Measurements from ENCODE around the gene RDX.

Gene RDX

DNA sequence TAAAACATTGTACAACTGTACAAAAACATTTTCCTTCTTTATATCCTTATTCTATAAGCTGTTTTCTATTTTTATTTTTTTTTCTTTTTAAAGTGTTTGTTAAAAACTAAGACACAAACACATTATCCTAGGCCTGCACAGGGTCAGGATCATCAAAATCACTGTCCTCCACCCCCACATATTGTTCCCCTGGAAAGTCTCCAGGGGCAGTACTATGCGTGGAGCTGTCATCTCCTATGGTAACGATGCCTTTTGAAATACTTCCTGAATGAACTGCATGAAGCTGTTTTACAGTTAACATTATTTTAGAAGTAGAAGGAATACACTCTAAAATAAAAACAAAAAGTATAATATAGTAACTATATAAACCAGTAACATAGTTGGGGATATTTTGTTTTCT lies 136.0 kb downstream of the RDX start:
- TF ChIP-seq, protein P1, sequence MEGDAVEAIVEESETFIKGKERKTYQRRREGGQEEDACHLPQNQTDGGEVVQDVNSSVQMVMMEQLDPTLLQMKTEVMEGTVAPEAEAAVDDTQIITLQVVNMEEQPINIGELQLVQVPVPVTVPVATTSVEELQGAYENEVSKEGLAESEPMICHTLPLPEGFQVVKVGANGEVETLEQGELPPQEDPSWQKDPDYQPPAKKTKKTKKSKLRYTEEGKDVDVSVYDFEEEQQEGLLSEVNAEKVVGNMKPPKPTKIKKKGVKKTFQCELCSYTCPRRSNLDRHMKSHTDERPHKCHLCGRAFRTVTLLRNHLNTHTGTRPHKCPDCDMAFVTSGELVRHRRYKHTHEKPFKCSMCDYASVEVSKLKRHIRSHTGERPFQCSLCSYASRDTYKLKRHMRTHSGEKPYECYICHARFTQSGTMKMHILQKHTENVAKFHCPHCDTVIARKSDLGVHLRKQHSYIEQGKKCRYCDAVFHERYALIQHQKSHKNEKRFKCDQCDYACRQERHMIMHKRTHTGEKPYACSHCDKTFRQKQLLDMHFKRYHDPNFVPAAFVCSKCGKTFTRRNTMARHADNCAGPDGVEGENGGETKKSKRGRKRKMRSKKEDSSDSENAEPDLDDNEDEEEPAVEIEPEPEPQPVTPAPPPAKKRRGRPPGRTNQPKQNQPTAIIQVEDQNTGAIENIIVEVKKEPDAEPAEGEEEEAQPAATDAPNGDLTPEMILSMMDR (conservative IDR thresholded peaks at IDR 0.05; ENCODE audit: low read depth, low read length), result no peak
- no peak for DNase-seq (ENCODE audit: low read depth)
- no peak overlapping the region for H3K4me3 ChIP-seq (ENCODE audit: low read length)

DNA sequence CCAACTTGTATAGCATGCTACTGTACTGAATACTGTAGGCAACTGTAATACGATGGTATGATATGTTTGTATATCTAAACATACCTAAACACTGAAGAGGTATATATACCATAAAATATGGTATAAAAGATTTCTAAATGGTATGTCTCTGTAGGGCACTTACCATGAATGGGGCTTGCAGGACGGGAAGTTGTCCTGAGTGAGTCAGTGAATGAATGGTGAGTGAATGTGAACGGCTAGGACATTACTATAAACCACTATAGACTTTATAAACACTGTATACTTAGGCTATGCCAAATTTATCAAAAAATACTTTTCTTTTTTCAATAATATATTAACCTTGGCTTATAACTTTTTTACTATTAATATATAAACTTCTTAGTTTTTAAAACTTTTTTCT lies 136.4 kb downstream of the RDX start:
- TF ChIP-seq, protein P1 (conservative IDR thresholded peaks at IDR 0.05; ENCODE audit: low read depth, low read length), result no peak
- no peak overlapping the region for H3K4me3 ChIP-seq (ENCODE audit: low read length)
- DNase-seq (ENCODE audit: low read depth), result no peak

GRCh38 chr11:110159476-110159875 lies 136.9 kb downstream of the RDX start:
- TF ChIP-seq, protein P1 (conservative IDR thresholded peaks at IDR 0.05; ENCODE audit: low read depth, low read length), result no peak
- no peak for DNase-seq (ENCODE audit: low read depth)
- H3K4me3 ChIP-seq (ENCODE audit: low read length), result no peak overlapping the region

- no peak overlapping the region for H3K4me3 ChIP-seq (ENCODE audit: low read length)
- no peak for DNase-seq (ENCODE audit: low read depth)
- TF ChIP-seq, protein P1 (conservative IDR thresholded peaks at IDR 0.05; ENCODE audit: low read depth, low read length), result no peak
Observed at GRCh38 chr11:110158317-110159200, 137.9 kb downstream of the RDX start.

GRCh38 chr11:110156503-110156902 lies 139.9 kb downstream of the RDX start:
- DNase-seq (ENCODE audit: low read depth), result no peak
- TF ChIP-seq, protein P1 (conservative IDR thresholded peaks at IDR 0.05; ENCODE audit: low read depth, low read length), result no peak
- H3K4me3 ChIP-seq (ENCODE audit: low read length), result no peak overlapping the region

DNA sequence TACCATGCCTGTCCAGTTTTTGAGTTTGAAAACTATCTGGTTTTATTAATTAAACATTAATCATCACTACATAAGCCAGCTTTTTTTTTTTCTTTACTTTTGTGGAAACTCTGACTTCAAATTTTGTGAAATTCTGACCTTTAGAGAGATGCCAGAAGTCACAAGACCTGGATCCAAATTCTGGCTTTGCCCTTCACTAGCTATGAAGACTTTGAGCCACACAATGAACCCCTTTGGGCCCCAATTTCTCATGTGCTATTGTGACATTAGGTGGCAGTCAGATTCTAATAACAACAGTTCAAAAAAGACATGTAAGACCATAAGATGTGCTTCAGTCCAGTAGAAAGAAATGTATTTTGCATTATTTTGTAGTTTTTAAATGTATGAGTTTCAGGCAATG lies 142.9 kb downstream of the RDX start:
- TF ChIP-seq, protein P1 (conservative IDR thresholded peaks at IDR 0.05; ENCODE audit: low read depth, low read length), result no peak
- no peak for DNase-seq (ENCODE audit: low read depth)
- H3K4me3 ChIP-seq (ENCODE audit: low read length), result no peak overlapping the region

DNA sequence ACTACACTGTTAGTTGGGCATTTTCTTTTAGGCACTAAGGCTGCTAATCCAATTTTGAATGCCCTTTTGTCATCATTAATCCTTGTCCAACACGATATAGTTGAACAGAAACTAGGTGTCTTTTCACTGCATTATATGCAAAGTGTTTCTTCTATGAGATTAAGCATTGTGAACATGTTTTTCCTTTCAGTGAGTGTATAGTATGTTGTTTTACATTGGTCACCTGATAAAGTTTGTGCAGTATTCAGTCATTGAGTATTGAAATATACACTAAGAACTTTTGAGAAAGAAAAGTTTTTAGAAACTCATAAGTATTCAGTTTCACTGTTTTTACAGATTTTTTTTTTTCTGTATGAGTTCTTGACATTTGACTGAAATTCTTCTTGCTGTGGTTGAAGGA lies 144.2 kb downstream of the RDX start:
- H3K4me3 ChIP-seq (ENCODE audit: low read length), result no peak overlapping the region
- TF ChIP-seq, protein P1 (conservative IDR thresholded peaks at IDR 0.05; ENCODE audit: low read depth, low read length), result no peak
- no peak for DNase-seq (ENCODE audit: low read depth)

Measured in retinal pigment epithelial cell (primary cell).